Left lung (tissue), 10 donors: ENCODE measurements around the gene FCHSD1. TPM values are rescaled to one million over a fixed set of nuclear protein-coding genes. Genes with fewer than 3 reads are reported as not detected.

Source experiments
- ATAC-seq: fragments of 200-7000 bp; cut with Tn5 transposase; one replicate; pipeline ENCODE4 v1.9.1; 2020; ENCODE audit warnings: moderate library complexity
- DNase-seq, 4 donors: peaks; one replicate each; pipeline ENCODE4 v3.0.0-alpha.2; 2013 to 2020
- H3K27ac ChIP-seq, 2 donors: fragments of 200-600 bp; sonication (generic) in 1 of 2; one replicate each; pipeline versions ENCODE4 v1.5.0 to v1.8.0; 2020 to 2021
- H3K27me3 ChIP-seq, 2 donors: fragments of 200-600 bp; sonication (generic) in 1 of 2; one replicate each; pipeline versions ENCODE4 v1.5.0 to v1.8.0; 2020 to 2021
- H3K36me3 ChIP-seq, 2 donors: fragments of 200-600 bp; sonication (generic) in 1 of 2; one replicate each; pipeline versions ENCODE4 v1.5.0 to v1.8.0; 2020 to 2021
- H3K4me1 ChIP-seq, 2 donors: fragments of 200-600 bp; one replicate each; pipeline ENCODE4 v1.8.0; 2021
- H3K4me3 ChIP-seq, 2 donors: fragments of 200-600 bp; sonication (generic) in 1 of 2; one replicate each; pipeline versions ENCODE4 v1.5.0 to v1.8.0; 2020 to 2021; ENCODE audit warnings: mild to moderate bottlenecking in 1 of 2
- H3K9me3 ChIP-seq, 2 donors: fragments of 200-600 bp; sonication (generic) in 1 of 2; one replicate each; pipeline versions ENCODE4 v1.5.0 to v1.8.0; 2020 to 2021
- CTCF ChIP-seq, 2 donors: fragments of 200-600 bp; sonication (generic) in 1 of 2; IDR thresholded peaks; one replicate each; pipeline versions ENCODE4 v1.5.0 to v1.8.0; 2021; ENCODE audit warnings: antibody characterized with exemption in 2 of 2
- intact Hi-C, 2 donors: fragments of 100-400 bp; cut with DNase I; formaldehyde crosslinking; loops; one replicate each; pipeline versions ENCODE4 v1.11.2 to v1.14.2; 2022
- polyA plus RNA-seq, 6 donors: library from polyadenylated mRNA; unstranded; fragments of 120-200 nt; gene quantifications; one replicate each; pipeline ENCODE4 v1.2.1, GENCODE V29; 2013; ENCODE audit not compliant: insufficient read length in 6 of 6
- total RNA-seq, 2 donors: library from RNA; stranded (reverse); fragmentation: NEBNext Ultra II Directional; extraction: Animal tissue kit (Norgen Biotek cat#: 25700); gene quantifications; one replicate each; pipeline ENCODE4 v1.2.1, GENCODE V29; 2021
- donor health status: DM: no; HTN: yes; CAD: no.
- donor health status: DM: no; HTN: no; CAD: no.

FCHSD1 gene
- total and polyA plus RNA-seq, 8 donors: 17.4 to 29.7 (median 21.3) TPM

GRCh38 chr5:141691286-141691866 is 40.2 kb upstream of the FCHSD1 start:
- H3K36me3 ChIP-seq: no peaks in the 10 kb centered on the region
- ATAC-seq (no peak), DNase-seq (no peak)
- H3K9me3 ChIP-seq: no peaks in the 10 kb centered on the region
- H3K27me3 ChIP-seq: no peaks in the 10 kb centered on the region
- H3K4me1 ChIP-seq: peaks cover 0 to 20% of the 10 kb centered on the region in 2 donors
- H3K4me3 ChIP-seq: no peak overlapping the region
- H3K27ac ChIP-seq: no peak overlapping the region
- no peak for TF ChIP-seq CTCF (IDR thresholded peaks at IDR 0.05)
- intact Hi-C loops: loop anchor here in 1 of 2 donors (5.0 kb wide), 1 partner anchor 271 kb away; no protein-coding TSS in a partner anchor

- no peak for DNase-seq
- Histone ChIP-seq H3K4me1 (peaks cover 3 to 25% of the 10 kb centered on the region in 2 donors), H3K36me3 (no peaks in the 10 kb centered on the region), H3K9me3 (no peaks in the 10 kb centered on the region), H3K27ac (no peak overlapping the region), H3K4me3 (no peak overlapping the region), H3K27me3 (no peaks in the 10 kb centered on the region)
- intact Hi-C loops: no loop called here
- ATAC-seq: no peak
- TF ChIP-seq CTCF (IDR thresholded peaks at IDR 0.05): no peak
These were observed 35.6 kb upstream of the FCHSD1 start for GRCh38 chr5:141686648-141687416.

DNA sequence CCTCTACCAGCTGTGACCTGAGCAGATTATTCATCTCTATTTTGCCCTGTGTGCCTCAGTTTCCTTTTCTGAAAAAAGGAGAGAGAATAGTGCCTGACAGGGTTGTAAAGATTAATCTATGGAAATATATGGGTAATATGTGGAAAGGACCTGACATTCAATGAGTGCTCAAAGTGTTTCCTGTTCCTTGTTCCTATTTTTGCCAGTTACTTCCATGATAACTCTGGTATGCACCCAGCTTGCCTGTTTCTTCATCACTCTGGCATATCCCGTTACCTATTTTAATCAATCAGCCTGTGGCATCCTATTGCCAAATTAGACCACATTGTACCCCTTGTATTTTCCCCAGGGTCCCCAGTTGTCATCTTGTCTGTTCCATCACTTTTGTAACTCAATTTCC is 34.4 kb upstream of the FCHSD1 start:
- Histone ChIP-seq H3K27ac (peak overlapping the region in 1 of 2 donors; percentile 75), H3K9me3 (no peaks in the 10 kb centered on the region), H3K36me3 (no peaks in the 10 kb centered on the region), H3K27me3 (no peaks in the 10 kb centered on the region), H3K4me1 (peaks cover 3 to 30% of the 10 kb centered on the region in 2 donors), H3K4me3 (no peak overlapping the region)
- TF ChIP-seq CTCF (IDR thresholded peaks at IDR 0.05): no peak
- ATAC-seq (no peak), DNase-seq (no peak)
- intact Hi-C loops: no loop called here

GRCh38 chr5:141683596-141684141 is 32.5 kb upstream of the FCHSD1 start:
- Histone ChIP-seq H3K27me3 (no peaks in the 10 kb centered on the region), H3K4me1 (peaks cover 3 to 44% of the 10 kb centered on the region in 2 donors), H3K9me3 (no peaks in the 10 kb centered on the region), H3K36me3 (peaks cover 0 to 10% of the 10 kb centered on the region in 2 donors), H3K4me3 (no peak overlapping the region), H3K27ac (peak overlapping the region in 1 of 2 donors; percentile 75)
- no peak for TF ChIP-seq CTCF (IDR thresholded peaks at IDR 0.05)
- ATAC-seq (no peak), DNase-seq (no peak)
- intact Hi-C loops: no loop called here
